NCI-H446 (cell line): Measurements from ENCODE around the gene GBA3.

Experiments used
- DNase-seq, 2 experiments: peaks; one replicate each; lab custom pipeline; 2025; lab: John Stamatoyannopoulos, UW

GBA3 gene

GRCh38 chr4:22780797-22781196 is 88.1 kb downstream of the GBA3 start:
- no peak for DNase-seq

GRCh38 chr4:22787753-22788375 is 95.1 kb downstream of the GBA3 start:
- DNase-seq: no peak

- no peak for DNase-seq
Observed at GRCh38 chr4:22790631-22791030, 97.9 kb downstream of the GBA3 start.

DNA sequence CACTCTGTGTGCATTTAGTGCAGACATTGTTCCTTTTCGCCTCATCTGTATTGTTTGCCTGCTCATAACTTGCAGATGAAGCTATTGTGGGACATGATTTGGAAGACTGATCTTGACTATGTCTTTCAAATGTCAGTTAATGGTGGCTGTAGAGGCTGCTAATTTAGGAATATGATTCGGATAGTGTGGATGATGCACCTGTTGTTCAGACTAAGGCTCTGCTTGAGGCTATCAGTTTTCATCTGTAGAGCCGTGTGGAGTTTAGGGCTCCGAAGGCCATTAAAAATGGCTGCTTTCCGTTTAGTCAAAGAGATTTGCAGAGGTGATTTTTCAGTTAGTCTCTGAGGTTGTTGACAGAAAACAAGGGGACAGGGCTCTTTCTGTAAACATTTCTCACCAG is 102.0 kb downstream of the GBA3 start:
- DNase-seq: no peak

DNA sequence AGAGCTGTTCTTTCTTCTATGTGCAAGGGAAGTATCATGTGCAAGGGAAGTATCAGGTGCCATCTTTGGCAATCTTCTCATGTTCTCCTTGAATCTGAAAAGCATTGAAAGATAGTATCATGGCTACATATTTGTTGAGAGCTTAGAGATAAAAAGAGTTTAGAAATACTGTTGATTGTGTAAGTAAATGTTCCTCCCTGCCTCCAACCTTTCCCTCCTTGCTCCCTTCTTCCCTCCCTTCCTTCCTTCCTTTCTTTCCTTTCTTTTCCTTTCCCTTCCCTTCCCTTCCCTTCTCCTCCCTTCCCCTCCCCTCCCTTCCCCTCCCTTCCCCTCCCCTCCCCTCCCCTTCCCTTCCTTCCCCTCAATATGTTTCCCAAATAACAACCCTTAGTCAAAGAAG is 108.7 kb downstream of the GBA3 start:
- no peak for DNase-seq

DNA sequence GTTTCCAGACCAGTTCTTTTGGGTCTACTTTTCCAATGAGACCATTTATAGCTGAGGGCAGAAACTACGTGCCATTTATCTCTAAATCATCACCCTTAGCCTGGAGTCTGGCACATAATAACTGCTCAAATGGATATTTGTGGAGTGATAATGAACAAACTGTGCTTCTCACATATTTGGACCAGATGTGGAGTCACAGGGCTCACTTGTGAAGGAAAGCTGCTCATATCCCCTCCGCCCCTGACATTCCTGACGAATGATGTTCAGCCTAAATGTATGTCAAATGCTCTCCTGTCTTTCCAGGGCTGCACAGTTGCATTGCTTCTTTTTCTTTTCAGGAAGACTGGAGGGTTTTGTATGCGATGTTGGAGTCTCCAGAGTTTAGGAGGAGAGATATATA is 110.1 kb downstream of the GBA3 start:
- no peak for DNase-seq

- no peak for DNase-seq
Observed at GRCh38 chr4:22803512-22803911, 110.8 kb downstream of the GBA3 start.

DNA sequence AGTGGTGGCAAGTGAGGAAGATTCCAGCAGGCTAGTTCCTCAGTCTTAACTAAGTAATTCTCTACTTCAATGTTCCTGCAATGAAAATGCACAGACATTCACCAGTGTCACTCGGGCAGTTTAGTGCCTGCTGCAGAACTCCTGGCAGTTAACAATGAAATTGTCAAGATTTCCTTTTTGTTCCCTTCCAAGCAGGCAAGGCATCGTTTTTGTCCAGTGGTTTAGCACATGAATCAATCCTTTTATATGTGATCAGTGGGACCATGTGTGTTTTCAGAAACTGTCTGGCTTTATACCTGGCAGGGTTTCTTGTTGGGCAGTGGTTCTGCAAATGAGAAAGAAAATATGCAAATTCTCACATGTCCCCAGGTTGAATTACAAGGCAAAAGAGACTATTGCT is 122.2 kb downstream of the GBA3 start:
- no peak for DNase-seq

DNA sequence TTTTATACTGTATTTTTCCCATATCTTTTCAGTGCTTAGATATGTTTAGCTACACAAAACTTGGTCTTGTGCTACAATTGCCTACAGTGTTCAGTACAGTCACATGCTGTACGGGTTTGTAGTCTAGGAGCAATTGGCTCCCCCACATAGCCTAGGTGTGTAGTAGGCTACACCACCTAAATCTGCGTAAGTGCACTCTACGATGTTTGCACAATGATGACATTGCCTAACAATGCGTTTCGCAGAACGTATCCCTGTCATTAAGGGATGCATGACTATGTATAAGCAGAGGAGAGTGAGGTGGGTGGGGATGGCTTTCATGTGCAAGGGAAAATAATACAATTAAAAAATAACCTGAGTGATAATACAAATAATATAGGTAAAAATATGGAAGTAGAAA is 131.4 kb downstream of the GBA3 start:
- DNase-seq: no peak

DNA sequence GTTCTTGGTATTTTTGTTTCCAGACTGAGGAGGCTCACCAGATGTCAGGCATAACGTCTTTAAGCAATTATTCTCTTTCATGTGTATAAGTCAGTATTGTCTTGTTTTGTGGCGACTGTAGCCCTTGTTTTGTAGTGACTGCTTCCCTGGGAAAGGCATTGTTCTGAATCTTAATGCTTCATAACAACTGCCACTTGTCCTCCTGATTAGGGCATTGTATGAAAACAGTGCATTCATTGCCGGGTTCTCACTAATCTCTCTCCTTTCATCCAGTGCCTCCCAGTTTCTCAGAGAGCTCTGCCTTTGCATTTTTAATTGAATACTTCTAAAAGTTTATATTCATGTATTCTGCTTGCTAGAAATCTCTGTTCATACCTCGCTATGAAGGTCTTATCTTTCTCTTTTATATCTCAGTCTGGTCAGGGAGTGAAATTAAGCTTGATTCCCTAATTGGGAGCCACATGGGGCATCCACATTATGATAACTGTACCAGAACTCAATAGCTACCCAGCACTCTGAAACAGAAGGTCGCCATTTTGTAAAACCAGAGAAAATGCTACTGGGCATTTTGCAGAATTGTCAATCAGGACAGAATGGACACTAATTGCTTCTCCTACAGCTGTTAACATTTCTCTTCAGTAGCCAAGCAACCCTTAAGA is 149.8 kb downstream of the GBA3 start:
- DNase-seq: no peak

GRCh38 chr4:22848332-22848731 is 155.6 kb downstream of the GBA3 start:
- DNase-seq: no peak

DNA sequence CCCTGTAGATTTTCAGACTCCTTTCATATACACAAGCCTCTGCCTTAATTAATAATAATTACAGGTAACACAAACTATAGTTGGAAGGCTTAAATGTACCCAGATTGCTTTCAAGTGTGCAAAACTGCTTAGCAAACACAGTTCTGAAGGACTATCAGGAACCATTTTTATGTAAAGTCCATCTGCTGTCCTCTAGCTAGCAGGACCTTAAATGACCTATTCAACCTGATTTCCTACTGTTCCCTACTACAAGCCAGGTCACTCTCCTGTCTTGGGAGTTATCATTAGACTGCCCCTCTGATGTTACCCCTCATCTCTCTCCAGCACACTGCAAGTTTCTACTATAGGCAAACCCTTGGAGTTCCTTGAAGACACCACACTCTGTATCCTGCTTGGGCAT is 157.3 kb downstream of the GBA3 start:
- DNase-seq: no peak

DNA sequence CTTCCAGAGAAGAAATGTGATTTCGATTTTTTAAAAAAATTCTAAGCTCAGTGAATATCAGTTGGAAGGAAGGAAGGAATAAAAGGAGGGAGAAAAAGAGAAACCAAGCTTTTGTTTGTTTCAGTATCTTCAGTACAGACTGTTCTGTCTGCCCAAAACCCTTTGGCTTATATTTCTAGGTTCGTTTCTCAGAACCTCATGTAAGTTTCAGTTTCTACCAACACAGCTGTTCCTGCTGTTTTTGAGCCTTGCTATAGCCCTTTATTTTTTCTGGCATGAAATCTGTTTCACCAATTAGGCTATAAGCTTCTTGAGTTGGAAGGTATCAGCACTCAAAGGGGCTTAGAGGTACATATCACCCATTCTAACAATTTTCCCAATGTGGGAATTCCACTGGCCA is 157.9 kb downstream of the GBA3 start:
- DNase-seq: no peak

GRCh38 chr4:22857411-22857810 is 164.7 kb downstream of the GBA3 start:
- no peak for DNase-seq

GRCh38 chr4:22859318-22859717 is 166.6 kb downstream of the GBA3 start:
- no peak for DNase-seq
